HG03103 (cell line): ENCODE measurements around the gene LANCL3.
"Not testable (repeated sequence)": the region's sequence is repeated elsewhere in the genome, so short reads cannot be mapped to it uniquely, and the experiment has no call there.

Source experiments
- ATAC-seq: cut with Tn5 transposase; IDR thresholded peaks from one replicate; pipeline ENCODE4 v1.9.1; 2021; ENCODE audit warnings: low read depth; ENCODE audit not compliant: unreplicated experiment

Gene LANCL3

DNA sequence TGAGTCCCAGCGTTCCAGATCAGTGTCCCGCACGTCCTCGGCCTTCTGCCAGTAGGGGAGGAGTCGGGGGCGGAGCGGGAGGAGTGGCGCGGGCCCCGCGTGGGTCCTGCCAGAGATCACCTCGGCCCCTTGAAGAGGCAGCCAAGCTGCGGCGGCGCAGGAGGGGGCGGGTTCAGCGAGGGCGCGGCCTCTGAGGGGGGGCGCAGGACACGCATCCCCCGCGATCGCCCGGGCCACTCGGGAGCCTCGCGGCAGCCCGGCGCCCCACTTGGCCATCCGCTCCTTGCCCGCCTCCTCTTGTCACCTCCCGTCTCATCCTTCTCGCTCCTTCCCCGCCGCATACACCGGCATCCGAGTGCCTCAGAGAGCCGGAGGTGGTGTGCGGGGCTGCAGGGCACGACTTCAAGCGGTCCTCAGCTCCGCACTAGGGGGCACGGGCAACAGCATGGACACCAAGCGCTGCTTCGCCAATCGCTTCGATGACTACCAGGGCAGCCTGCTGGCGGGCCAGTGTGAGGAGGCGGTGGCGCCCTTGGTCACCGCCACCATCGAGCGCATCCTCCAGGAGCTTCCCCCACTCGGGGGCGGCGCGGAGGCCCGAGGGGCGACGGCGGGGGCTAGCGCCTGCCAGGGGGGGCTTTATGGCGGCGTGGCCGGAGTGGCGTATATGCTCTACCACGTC is at the start of gene LANCL3:
Gene LANCL3 (plus strand): TSS at position 236 of the 682 bp plus-strand sequence. CDS start 210 bp downstream, at position 446.
- not testable (repeated sequence) for ATAC-seq

GRCh38 chrX:37523673-37524072 is 47.8 kb upstream of the LANCL3 start:
- ATAC-seq, result not testable (repeated sequence)

- no peak for ATAC-seq
These were observed 29.5 kb upstream of the LANCL3 start for GRCh38 chrX:37541991-37542390.

DNA sequence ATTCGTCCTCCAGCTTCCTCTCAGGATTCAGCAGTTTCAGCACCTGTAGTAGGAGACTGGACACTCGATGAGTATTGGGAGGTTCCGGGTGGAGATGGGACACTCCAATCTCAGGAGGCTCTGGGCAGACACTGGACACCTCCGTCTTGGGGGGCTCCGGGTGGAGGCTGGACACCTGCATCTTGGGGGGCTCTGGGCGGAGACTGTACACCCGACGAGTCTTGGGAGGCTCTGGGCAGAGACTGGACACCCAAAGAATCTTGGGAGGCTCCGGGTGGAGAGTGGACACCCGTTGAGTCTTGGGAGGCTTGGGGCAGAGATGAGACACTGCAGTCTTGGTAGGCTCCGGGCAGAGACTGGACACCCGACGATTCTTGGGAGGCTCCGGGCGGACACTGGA is 28.7 kb upstream of the LANCL3 start:
- ATAC-seq, result no peak

- ATAC-seq, result no peak
These were observed 28.1 kb upstream of the LANCL3 start for GRCh38 chrX:37543324-37543723.

DNA sequence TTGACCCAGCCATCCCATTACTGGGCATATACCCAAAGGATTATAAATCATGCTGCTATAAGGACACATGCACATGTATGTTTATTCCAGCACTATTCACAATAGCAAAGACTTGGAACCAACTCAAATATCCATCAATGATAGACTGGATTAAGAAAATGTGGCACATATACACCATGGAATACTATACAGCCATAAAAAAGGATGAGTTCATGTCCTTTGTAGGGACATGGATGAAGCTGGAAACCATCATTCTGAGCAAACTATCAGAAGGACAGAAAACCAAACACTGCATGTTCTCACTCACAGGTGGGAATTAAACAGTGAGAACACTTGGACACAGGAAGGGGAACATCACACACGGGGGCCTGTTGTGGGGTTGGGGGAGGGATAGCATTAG is 26.9 kb upstream of the LANCL3 start:
- not testable (repeated sequence) for ATAC-seq

GRCh38 chrX:37545066-37545465 is 26.4 kb upstream of the LANCL3 start:
- ATAC-seq, result no peak

DNA sequence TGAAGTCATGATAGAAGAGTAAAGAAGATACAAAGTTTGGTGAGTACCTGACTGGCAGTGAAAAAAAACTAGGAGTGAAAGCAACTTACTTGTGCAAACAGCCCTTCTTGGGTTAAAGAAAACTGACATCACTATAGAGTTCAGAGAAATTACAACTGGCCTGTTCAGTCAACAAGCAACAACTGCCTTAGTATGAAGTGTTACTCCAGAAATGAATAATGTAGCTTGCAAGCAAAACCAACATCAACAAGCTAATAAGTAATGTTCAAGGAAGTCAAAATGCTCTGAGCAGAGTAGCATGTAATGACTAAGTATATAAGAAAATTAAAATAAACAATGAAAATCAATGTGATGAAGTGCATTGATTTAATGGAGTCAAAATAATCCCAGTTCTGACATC is 21.8 kb upstream of the LANCL3 start:
- not testable (repeated sequence) for ATAC-seq

GRCh38 chrX:37553476-37553875 is 18.0 kb upstream of the LANCL3 start:
- ATAC-seq, result no peak

DNA sequence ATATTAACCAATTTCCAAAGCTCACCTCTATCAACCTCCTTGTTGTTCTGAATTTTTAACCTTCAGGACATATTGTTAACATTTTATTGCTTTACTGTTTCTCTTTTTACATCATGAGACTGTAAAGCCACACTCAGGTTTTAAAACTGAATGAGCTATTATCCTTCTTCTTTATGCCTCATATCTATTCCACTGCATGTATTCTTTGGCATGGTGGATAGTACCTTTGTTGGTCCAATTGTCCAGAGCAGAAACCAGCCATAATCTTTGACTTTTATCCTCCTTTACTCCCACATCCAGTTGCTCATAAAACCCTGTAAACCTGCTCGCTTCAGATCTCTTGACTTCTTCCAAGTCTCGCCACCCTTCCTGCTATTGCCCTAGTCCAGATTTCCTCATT is 6.2 kb upstream of the LANCL3 start:
- not testable (repeated sequence) for ATAC-seq

- not testable (repeated sequence) for ATAC-seq
These were observed 1.1 kb upstream of the LANCL3 start for GRCh38 chrX:37570349-37570748.

- ATAC-seq, result not testable (repeated sequence)
These were observed 687 bp downstream of the LANCL3 start for GRCh38 chrX:37572108-37572587.

- ATAC-seq, result not testable (repeated sequence)
These were observed 1.7 kb downstream of the LANCL3 start for GRCh38 chrX:37573121-37573520.

- no peak for ATAC-seq
These were observed 6.6 kb downstream of the LANCL3 start for GRCh38 chrX:37578045-37578444.

DNA sequence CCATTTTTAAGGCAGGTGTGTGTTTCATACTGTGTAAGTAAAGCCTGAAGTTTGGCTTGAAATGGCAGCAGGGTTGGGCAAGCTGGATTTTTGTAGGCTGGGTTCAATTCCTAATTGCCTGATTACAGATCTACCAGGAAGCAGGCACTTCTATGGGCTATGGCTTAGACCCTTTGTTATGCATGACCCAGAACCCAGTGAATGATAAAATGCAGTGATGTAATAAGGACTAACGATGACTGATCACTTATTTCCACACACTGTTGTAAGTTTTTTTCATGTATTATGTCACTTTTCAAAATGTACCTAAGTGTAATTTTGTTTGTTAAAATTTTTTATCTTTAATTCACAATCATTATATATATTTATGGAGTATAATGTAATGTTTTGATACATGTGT is 8.6 kb downstream of the LANCL3 start:
- ATAC-seq, result no peak

DNA sequence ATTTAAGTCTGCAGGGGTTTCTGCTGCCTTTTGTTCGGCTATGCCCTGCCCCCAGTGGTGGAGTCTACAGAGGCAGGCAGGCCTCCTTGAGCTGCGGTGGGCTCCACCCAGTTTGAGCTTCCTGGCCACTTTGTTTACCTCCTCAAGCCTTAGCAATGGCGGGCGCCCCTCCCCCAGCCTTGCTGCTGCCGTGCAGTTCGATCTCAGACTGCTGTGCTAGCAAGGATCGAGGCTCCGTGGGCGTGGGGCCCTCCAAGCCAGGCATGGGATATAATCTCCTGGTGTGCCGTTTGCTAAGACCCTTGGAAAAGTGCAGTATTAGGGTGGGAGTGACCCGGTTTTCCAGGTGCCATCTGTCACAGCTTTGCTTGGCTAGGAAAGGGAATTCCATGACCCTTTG is 15.9 kb downstream of the LANCL3 start:
- ATAC-seq, result not testable (repeated sequence)

GRCh38 chrX:37590047-37590446 is 18.6 kb downstream of the LANCL3 start:
- ATAC-seq, result no peak

GRCh38 chrX:37594755-37595382 is 23.4 kb downstream of the LANCL3 start:
- no peak for ATAC-seq

GRCh38 chrX:37599729-37600128 is 28.3 kb downstream of the LANCL3 start:
- no peak for ATAC-seq

GRCh38 chrX:37603938-37604409 is 32.5 kb downstream of the LANCL3 start:
- no peak for ATAC-seq

GRCh38 chrX:37607243-37607642 is 35.8 kb downstream of the LANCL3 start:
- ATAC-seq, result no peak

GRCh38 chrX:37608156-37608555 is 36.7 kb downstream of the LANCL3 start:
- no peak for ATAC-seq
